Stimulated activated CD4-positive, alpha-beta T cell treated with anti-CD3 and anti-CD28 coated beads, Interleukin-1b, Interleukin-23, amount 100 ng/mL, for 1 hour (primary cell): ENCODE data around the gene TMEM247.

ENCODE experiments used
- DNase-seq, 2 donors: peaks; one replicate each; pipeline ENCODE4 v3.0.0-alpha.2; 2020; ENCODE audit warnings: low read depth in 2 of 2

The TMEM247 gene

GRCh38 chr2:46479265-46479664 lies at the start of gene TMEM247:
Gene TMEM247 (plus strand): TSS chr2:46479565.
- DNase-seq: no peak

- DNase-seq: no peak
Measured at GRCh38 chr2:46430413-46430812, 49.0 kb upstream of the TMEM247 start.

GRCh38 chr2:46430992-46431391 lies 48.4 kb upstream of the TMEM247 start:
- no peak for DNase-seq

- DNase-seq: no peak
Measured at GRCh38 chr2:46431481-46432235, 47.7 kb upstream of the TMEM247 start.

- no peak for DNase-seq
Measured at GRCh38 chr2:46434851-46435273, 44.5 kb upstream of the TMEM247 start.

DNA sequence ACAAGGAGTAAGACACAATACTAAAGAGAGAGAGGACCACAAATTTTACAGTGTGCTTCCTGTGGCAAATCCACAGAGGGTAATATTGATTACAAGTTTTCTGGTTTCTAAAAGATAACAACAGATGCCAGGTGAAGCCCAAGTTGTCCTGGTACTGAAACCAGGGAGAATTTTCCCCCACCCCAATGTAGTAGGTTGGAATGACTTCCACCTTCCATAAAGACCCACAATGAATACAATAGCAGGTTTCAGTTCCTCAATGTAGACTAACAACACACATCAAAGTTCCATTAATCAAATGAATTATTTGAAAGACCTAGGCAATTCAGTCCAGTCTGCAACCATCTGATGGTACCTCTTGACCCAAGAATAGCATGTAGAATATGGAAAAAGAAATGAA lies 44.0 kb upstream of the TMEM247 start:
- DNase-seq: no peak

GRCh38 chr2:46435796-46436360 lies 43.5 kb upstream of the TMEM247 start:
- no peak for DNase-seq

- no peak for DNase-seq
Measured at GRCh38 chr2:46436800-46437199, 42.6 kb upstream of the TMEM247 start.

DNA sequence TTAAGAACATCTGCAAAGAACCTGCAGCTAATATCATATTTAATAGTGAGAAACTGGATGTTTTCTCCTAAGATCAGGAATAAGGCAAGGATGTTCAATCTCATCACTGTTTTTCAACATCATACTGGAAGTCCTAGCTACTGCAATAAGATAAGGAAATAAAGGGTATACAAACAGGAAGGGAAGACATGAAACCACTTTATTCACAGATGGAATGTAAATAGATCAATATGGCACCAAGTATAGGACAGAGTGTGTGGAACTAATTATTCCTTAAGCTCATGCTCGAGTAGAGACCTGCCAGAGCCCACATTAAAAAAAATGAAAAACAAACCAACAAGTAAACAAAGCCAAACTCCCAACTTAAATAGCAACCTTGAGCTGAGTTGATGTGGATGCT lies 41.3 kb upstream of the TMEM247 start:
- DNase-seq: no peak

GRCh38 chr2:46438794-46439193 lies 40.6 kb upstream of the TMEM247 start:
- DNase-seq: no peak

GRCh38 chr2:46439582-46439981 lies 39.8 kb upstream of the TMEM247 start:
- DNase-seq: no peak

- DNase-seq: no peak
Measured at GRCh38 chr2:46441838-46442712, 37.3 kb upstream of the TMEM247 start.

GRCh38 chr2:46444732-46445131 lies 34.6 kb upstream of the TMEM247 start:
- DNase-seq: no peak

DNA sequence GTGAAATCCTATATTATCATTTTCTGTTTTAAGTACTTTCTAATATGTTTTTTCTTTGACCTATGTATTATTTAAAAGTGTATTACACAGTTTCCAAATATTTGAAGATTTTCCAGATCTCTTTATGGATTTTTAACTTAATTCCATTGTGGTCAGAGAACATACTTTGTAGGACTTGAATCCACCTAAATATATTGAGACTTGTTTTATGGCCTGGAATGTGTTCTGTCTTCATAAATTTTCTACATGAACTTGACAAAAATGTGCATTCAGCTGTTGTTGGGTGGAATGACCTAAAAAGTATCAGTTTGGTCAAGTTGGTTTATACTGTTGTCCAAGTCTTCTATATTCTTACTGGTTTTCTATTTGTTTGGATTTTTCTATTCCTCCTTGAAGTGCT lies 33.8 kb upstream of the TMEM247 start:
- DNase-seq: no peak

DNA sequence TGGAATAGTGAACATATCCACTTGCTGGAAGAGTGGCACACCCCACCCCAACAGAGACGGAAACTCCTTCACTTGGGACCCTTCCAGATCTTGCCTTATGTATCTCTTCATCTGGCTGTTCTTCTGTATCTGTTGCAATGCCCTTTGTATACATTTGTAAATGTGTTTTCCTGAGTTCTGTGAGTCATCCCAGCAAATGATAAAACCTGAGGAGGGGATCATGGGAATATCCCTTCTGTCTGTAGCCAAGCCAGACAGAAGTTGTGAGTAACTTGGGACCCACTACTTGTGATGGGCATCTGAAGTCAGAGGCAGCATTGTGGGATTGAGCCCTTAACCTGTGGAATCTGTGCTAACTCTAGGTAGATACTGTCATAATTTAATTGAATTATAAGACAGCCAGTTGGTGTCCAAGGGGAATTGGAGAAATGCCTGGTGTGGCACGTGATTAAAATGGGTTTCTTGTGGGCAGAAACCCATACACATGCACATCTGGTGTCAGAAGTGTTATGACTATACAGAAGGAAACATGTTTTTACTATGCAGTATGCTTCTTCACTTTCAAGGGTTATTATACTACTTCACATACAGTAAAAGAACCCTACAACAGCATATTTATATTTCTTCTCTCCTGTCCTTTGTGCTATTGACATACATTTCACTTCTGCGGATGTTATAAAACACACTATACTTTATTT lies 32.3 kb upstream of the TMEM247 start:
- DNase-seq: no peak

DNA sequence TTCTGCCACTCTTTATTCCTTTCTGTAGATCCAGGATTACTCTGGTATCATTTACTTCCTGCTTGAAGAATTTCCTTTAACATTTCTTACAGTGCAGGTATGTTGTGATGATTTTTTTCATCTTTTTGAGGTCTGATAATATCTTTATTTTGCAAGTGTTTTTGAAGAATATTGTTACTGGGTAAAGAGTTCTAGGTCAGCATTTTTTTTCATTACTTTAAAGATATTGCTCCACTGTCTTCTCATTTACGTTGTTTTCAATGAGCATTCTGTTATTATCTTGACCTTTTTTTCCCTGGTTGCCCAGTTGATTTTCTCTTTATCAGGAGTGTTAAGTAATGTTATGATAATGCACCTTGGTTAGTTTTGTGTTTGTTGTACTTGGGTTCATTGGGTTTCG lies 31.7 kb upstream of the TMEM247 start:
- no peak for DNase-seq

DNA sequence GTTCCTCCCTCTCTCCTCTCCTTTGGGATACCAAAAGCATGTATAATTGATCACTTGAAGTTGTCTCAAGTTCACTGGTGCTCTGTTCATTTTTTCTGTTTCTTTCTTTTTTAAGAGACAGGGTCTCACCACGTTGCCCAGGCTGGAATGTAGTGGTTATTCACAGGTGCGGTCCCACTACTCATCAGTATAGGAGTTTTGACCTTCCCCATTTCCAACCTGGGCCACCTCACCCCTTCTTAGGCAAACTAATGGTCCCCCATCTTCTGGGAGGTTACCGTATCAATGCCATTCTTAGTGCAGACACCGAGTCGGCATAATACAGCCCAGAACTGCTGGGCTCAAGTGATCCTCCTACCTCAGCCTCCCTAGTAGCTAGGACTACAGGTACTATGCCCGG lies 31.3 kb upstream of the TMEM247 start:
- DNase-seq: no peak

GRCh38 chr2:46448641-46449040 lies 30.7 kb upstream of the TMEM247 start:
- DNase-seq: no peak

- DNase-seq: no peak
Measured at GRCh38 chr2:46449700-46450099, 29.7 kb upstream of the TMEM247 start.

- DNase-seq: no peak
Measured at GRCh38 chr2:46451131-46451711, 28.1 kb upstream of the TMEM247 start.

DNA sequence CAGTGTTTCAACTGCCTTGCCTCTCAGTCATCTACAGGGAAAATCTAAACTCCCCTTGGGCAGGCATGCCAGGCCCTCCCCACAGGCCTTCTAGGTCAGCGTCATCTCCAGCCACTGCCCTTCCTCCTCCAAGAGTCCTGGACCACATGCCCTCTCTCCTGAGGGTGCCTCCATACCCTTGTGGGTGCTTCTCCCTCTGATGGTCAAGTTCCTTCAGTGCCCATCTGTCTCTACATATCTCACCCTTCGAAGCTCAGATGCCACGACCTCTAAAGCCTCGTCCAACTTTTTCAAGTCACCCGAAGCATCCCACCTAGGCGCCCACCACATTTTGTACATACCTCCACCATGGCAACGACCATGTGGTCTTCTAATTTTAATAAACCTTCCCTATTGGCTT lies 22.6 kb upstream of the TMEM247 start:
- DNase-seq: no peak
